ENCODE results near the gene IFNA7.

Gene IFNA7

GRCh38 chr9:21160178-21160577, 41.8 kb downstream of the IFNA7 start:
- no peak for TF ChIP-seq CTCF (IDR thresholded peaks at IDR 0.05)

- TF ChIP-seq CTCF (IDR thresholded peaks at IDR 0.05) = no peak
These were observed 46.5 kb downstream of the IFNA7 start for GRCh38 chr9:21155501-21155900.

- peak; percentile 45; the same call in 1 of the 2 replicates for TF ChIP-seq CTCF (IDR thresholded peaks at IDR 0.05)
These were observed 47.9 kb downstream of the IFNA7 start for GRCh38 chr9:21154018-21154608.

- no peak for TF ChIP-seq CTCF (IDR thresholded peaks at IDR 0.05)
These were observed 48.5 kb downstream of the IFNA7 start for GRCh38 chr9:21153336-21154017.
